HepG2 (cell line): ENCODE results near the gene ZBED5. TPM values are rescaled to one million over a fixed set of nuclear protein-coding genes. Genes with fewer than 3 reads are reported as not detected.

Experiments
- ATAC-seq: fragments of 200-7000 bp; cut with Tn5 transposase; 3 replicates; pipeline ENCODE4 v1.9.1; 2020; ENCODE audit warnings: mild to moderate bottlenecking, moderate library complexity
- BruUV-seq: library from RNA; stranded (reverse); fragments of 400-500 nt; replicated peaks from 2 replicates; lab custom pipeline; 2021; lab: Mats Ljungman, UMichigan
- CTCF ChIA-PET: fragments of 300-600 bp; formaldehyde crosslinking; extraction: SDS; loops from one replicate; lab custom pipeline; 2021; ENCODE audit warnings: low total read pairs, inconsistent platforms, low intra/inter-chr PET ratio; lab: Yijun Ruan, JAX
- POLR2A ChIA-PET: fragments of 350-600 bp; sonication (Branson Sonifier 250); formaldehyde crosslinking; loops from one replicate; lab custom pipeline; 2020; ENCODE audit warnings: antibody characterized with exemption, inconsistent platforms; lab: Yijun Ruan, JAX
- DNase-seq: peaks from one replicate; pipeline ENCODE4 v3.0.0-alpha.2; 2015; ENCODE audit warnings: low spot score
- FAIRE-seq: peaks from 3 replicates; lab custom pipeline; 2011; peaks lifted over from hg19 to GRCh38; lab: Jason Lieb, UNC
- H2AFZ ChIP-seq: one replicate; pipeline ENCODE4 v1.6.1; 2011; ENCODE audit warnings: low read length, inconsistent platforms
- H3K27ac ChIP-seq: fragments of 300-600 bp; 3 replicates; pipeline ENCODE4 v1.8.0; 2011; ENCODE audit warnings: mixed run types, mild to moderate bottlenecking, mixed read lengths, low read length, inconsistent platforms; ENCODE audit not compliant: insufficient read depth; ENCODE audit errors: extremely low read length
- H3K27me3 ChIP-seq, 2 experiments: fragments of 200-600 bp in 1 of 2; 2 replicates in 1 of 2; 3 replicates in 1 of 2; pipeline versions ENCODE4 v1.6.0 to v1.8.0; 2011; ENCODE audit warnings: low read length in 2 of 2, mild to moderate bottlenecking in 2 of 2, moderate library complexity in 2 of 2, inconsistent platforms in 1 of 2; ENCODE audit not compliant: insufficient read depth in 2 of 2, control insufficient read depth in 1 of 2
- H3K36me3 ChIP-seq, 2 experiments: fragments of 200-600 bp in 1 of 2; replicated peaks in 1 of 2; 2 replicates in 1 of 2; 3 replicates in 1 of 2; pipeline versions ENCODE4 v1.5.1 to v1.8.0; 2011; ENCODE audit warnings: low read length in 2 of 2, inconsistent platforms in 1 of 2; ENCODE audit not compliant: insufficient read depth in 2 of 2, control insufficient read depth in 1 of 2
- H3K4me1 ChIP-seq: 2 replicates; pipeline ENCODE4 v1.5.1; 2012; ENCODE audit warnings: low read length, inconsistent platforms; ENCODE audit not compliant: insufficient read depth
- H3K4me2 ChIP-seq: 2 replicates; pipeline ENCODE4 v1.6.0; 2011; ENCODE audit warnings: low read depth, low read length, inconsistent platforms
- H3K4me3 ChIP-seq, 3 experiments: fragments of 200-600 bp in 1 of 3; sonication (generic), shearing (Covaris generic) in 1 of 3; replicated peaks in 1 of 3; 2 replicates each; pipeline ENCODE4 v1.5.1; 2011 to 2016; ENCODE audit warnings: low read length in 3 of 3, inconsistent platforms in 2 of 3, low read depth in 2 of 3, mild to moderate bottlenecking in 2 of 3, control low read depth in 1 of 3, mixed read lengths in 1 of 3; ENCODE audit not compliant: insufficient read depth in 1 of 3
- H3K79me2 ChIP-seq: one replicate; pipeline ENCODE4 v1.6.1; 2011; ENCODE audit warnings: low read length, inconsistent platforms; ENCODE audit not compliant: insufficient read depth
- H3K9ac ChIP-seq: 2 replicates; pipeline ENCODE4 v1.6.0; 2011; ENCODE audit warnings: mild to moderate bottlenecking, low read depth, low read length, inconsistent platforms; ENCODE audit not compliant: insufficient read depth
- H3K9me3 ChIP-seq: 2 replicates; pipeline ENCODE4 v1.5.1; 2012; ENCODE audit warnings: mild to moderate bottlenecking, low read length
- H4K20me1 ChIP-seq: 2 replicates; pipeline ENCODE4 v1.6.0; 2011; ENCODE audit warnings: inconsistent platforms, mild to moderate bottlenecking, low read length, moderate library complexity; ENCODE audit not compliant: insufficient read depth
- DMAP1 ChIP-seq: IDR thresholded peaks from 2 replicates; pipeline ENCODE4 v1.6.1; 2016
- SMAD3 ChIP-seq: sonication (generic); formaldehyde crosslinking; IDR thresholded peaks from 2 replicates; pipeline ENCODE4 v1.4.0; 2020; ENCODE audit warnings: missing genetic modification reagents
- SP140L ChIP-seq: sonication (generic); formaldehyde crosslinking; IDR thresholded peaks from 2 replicates; pipeline ENCODE4 v1.4.0; 2020; ENCODE audit warnings: missing genetic modification reagents, borderline replicate concordance
- TBP ChIP-seq: sonication (generic); formaldehyde crosslinking; IDR thresholded peaks from 2 replicates; pipeline ENCODE4 v1.5.0; 2020; ENCODE audit warnings: missing genetic modification reagents
- TOPORS ChIP-seq: sonication (generic); formaldehyde crosslinking; IDR thresholded peaks from 2 replicates; pipeline ENCODE4 v1.8.0; 2023; ENCODE audit warnings: mild to moderate bottlenecking, missing genetic modification reagents
- USF2 ChIP-seq, 2 experiments: sonication (generic) in 1 of 2; formaldehyde crosslinking in 1 of 2; IDR thresholded peaks; 2 replicates each; pipeline versions ENCODE4 v1.5.1 to v1.6.1; 2011 to 2020; ENCODE audit warnings: borderline replicate concordance in 1 of 2, low read depth in 1 of 2, low read length in 1 of 2, mild to moderate bottlenecking in 1 of 2, missing genetic modification reagents in 1 of 2, moderate library complexity in 1 of 2
- ZBTB40 ChIP-seq, 2 experiments: fragments of 450-650 bp in 1 of 2; sonication (generic) in 1 of 2; formaldehyde crosslinking in 1 of 2; IDR thresholded peaks; 2 replicates each; pipeline versions ENCODE4 v1.6.1 to v1.8.0; 2016 to 2022; ENCODE audit warnings: antibody characterized with exemption in 1 of 2, mild to moderate bottlenecking in 1 of 2, missing genetic modification reagents in 1 of 2
- ZNF12 ChIP-seq: sonication (generic); formaldehyde crosslinking; IDR thresholded peaks from 2 replicates; pipeline ENCODE4 v1.5.0; 2020; ENCODE audit warnings: missing genetic modification reagents
- ZNF280B ChIP-seq: sonication (generic); formaldehyde crosslinking; IDR thresholded peaks from 2 replicates; pipeline ENCODE4 v1.5.0; 2020; ENCODE audit warnings: missing genetic modification reagents, mild to moderate bottlenecking, borderline replicate concordance
- WGBS: methylation state at CpG from one replicate; pipeline ENCODE4 v1.1.6; 2017; ENCODE audit warnings: low lambda C conversion rate; 5-methylcytosine and 5-hydroxymethylcytosine counted together
- in situ Hi-C: cut with HindIII; loops from 2 replicates; pipeline ENCODE4 v1.10.0; 2017; ENCODE audit warnings: low pct_unique_long_range_greater_than_20kb; ENCODE audit not compliant: extremely low pct_ligation_motif_present
- intact Hi-C: fragments of 100-400 bp; cut with micrococcal nuclease; formaldehyde crosslinking; loops from one replicate; pipeline ENCODE4 v1.10.0; 2022; ENCODE audit not compliant: unreplicated experiment
- polyA plus RNA-seq, 8 experiments: library from polyadenylated mRNA; depleted of rRNA in 3 of 8; stranded (reverse) in 7 of 8; unstranded in 1 of 8; fragments of >200 nt; fragmentation: Illumina TruSeq in 4 of 8; extraction: Trizol in 4 of 8; gene quantifications; 2 replicates each; pipeline versions ENCODE4 v1.2.1 to v1.2.3, GENCODE V29; 2011 to 2016; ENCODE audit warnings: low read depth in 4 of 8, missing spikeins in 1 of 8, mixed read lengths in 1 of 8; ENCODE audit not compliant: insufficient read depth in 1 of 8
- total RNA-seq, 5 experiments: library from RNA; depleted of rRNA; stranded (reverse); fragments of >200 nt; fragmentation: Illumina TruSeq; extraction: Trizol; gene quantifications; 2 replicates each; pipeline ENCODE4 v1.2.3, GENCODE V29; 2016; ENCODE audit warnings: low read depth in 1 of 5
- TF ChIP-seq, protein P1 (sequence below): sonication (generic); formaldehyde crosslinking; IDR thresholded peaks from 2 replicates; pipeline ENCODE4 v1.5.0; 2020; ENCODE audit warnings: missing genetic modification reagents

ZBED5 gene
- total and polyA plus RNA-seq, 2 of the 13 experiments (the other 11 are each of a cell fraction or from before 2014, with no cell fraction given), result 18.2 to 38.6 TPM

DNA sequence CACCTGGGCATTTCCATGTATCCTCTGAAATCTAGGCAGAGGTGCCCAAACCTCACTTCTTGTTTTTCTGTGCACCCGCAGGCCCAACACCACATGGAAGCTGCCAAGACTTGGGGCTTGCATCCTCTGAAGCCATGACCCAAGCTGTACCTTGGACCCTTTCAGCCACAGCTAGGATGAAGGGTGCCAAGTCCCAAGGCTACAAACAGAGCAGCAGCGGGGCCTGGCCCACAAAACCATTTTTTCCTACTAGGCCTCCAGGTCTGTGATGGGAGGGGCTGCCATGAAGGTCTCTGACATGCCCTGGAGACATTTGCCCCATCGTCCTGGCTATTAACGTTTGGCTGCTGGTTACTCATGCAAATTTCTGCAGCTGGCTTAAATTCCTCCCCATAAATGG, 28.7 kb downstream of the ZBED5 start:
- DNase-seq, result no peak
- Histone ChIP-seq H3K36me3 (no peaks in the 10 kb centered on the region), H3K4me2 (no peak overlapping the region), H3K27me3 (no peaks in the 10 kb centered on the region), H3K4me3 (no peak overlapping the region), H2AFZ (no peak overlapping the region), H3K27ac (no peak overlapping the region), H3K4me1 (no peaks in the 10 kb centered on the region), H3K9me3 (no peaks in the 10 kb centered on the region), H3K9ac (no peak overlapping the region), H4K20me1 (no peaks in the 10 kb centered on the region), H3K79me2 (no peaks in the 10 kb centered on the region)
- POLR2A ChIA-PET, result interaction anchor here (0.8 kb wide), 1 partner anchor 20 kb away, joined by 3 read pairs; the partner anchor contains the start of gene EIF4G2
- WGBS, result 75% methylated on average over 3 of the region's 4 CpGs
- in situ Hi-C loops, result no loop called here
- FAIRE-seq, result no peak
- ATAC-seq, result no peak
- BruUV-seq, result no TSS peak
- intact Hi-C loops, result no loop called here
- CTCF ChIA-PET, result no interaction called here
- TF ChIP-seq TOPORS (CRISPR knock-in tag), result no peak
- TF ChIP-seq ZNF280B (CRISPR knock-in tag), result no peak
- no peak for TF ChIP-seq ZBTB40 (IDR thresholded peaks at IDR 0.05)
- no peak for TF ChIP-seq ZBTB40 (CRISPR knock-in tag; IDR thresholded peaks at IDR 0.05)
- TF ChIP-seq ZNF12 (CRISPR knock-in tag), result no peak
- no peak for TF ChIP-seq SP140L (CRISPR knock-in tag)
- TF ChIP-seq USF2 (IDR thresholded peaks at IDR 0.05; ENCODE audit: low read depth, low read length), result no peak
- TF ChIP-seq USF2 (CRISPR knock-in tag; IDR thresholded peaks at IDR 0.05; ENCODE audit: borderline replicate concordance), result no peak
- no peak for TF ChIP-seq DMAP1 (CRISPR knock-in tag)
- TF ChIP-seq TBP (CRISPR knock-in tag), result no peak
- no peak for TF ChIP-seq SMAD3 (CRISPR knock-in tag)
- TF ChIP-seq, protein P1, sequence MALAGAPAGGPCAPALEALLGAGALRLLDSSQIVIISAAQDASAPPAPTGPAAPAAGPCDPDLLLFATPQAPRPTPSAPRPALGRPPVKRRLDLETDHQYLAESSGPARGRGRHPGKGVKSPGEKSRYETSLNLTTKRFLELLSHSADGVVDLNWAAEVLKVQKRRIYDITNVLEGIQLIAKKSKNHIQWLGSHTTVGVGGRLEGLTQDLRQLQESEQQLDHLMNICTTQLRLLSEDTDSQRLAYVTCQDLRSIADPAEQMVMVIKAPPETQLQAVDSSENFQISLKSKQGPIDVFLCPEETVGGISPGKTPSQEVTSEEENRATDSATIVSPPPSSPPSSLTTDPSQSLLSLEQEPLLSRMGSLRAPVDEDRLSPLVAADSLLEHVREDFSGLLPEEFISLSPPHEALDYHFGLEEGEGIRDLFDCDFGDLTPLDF (CRISPR knock-in tag), result no peak
